SK-N-SH (cell line): Measurements from ENCODE around the gene MRPS5. TPM values are rescaled to one million over a fixed set of nuclear protein-coding genes. Genes with fewer than 3 reads are reported as not detected.

Source experiments
- CTCF ChIA-PET: fragments of 300-600, 350-600 bp; formaldehyde crosslinking; extraction: SDS; loops from one replicate; lab custom pipeline; 2021; lab: Yijun Ruan, JAX
- POLR2A ChIA-PET: fragments of 350-600 bp; sonication (Branson Sonifier 250); formaldehyde crosslinking; extraction: SDS; loops from one replicate; lab custom pipeline; 2020; ENCODE audit warnings: antibody characterized with exemption, inconsistent platforms; lab: Yijun Ruan, JAX
- DNase-seq: peaks from one replicate; pipeline ENCODE4 v3.0.0; 2012
- H2AFZ ChIP-seq: fragments of 200-600 bp; sonication (generic); 2 replicates; pipeline ENCODE4 v1.8.1; 2016; ENCODE audit warnings: antibody characterized with exemption, mild to moderate bottlenecking, low read depth
- H3F3A ChIP-seq: fragments of 200-600 bp; sonication (generic); replicated peaks from 2 replicates; pipeline ENCODE3; 2016; ENCODE audit warnings: antibody characterized with exemption, mild to moderate bottlenecking; ENCODE audit not compliant: insufficient read depth
- H3K27ac ChIP-seq, 2 experiments: fragments of 200-500 bp in 1 of 2; fragments of 200-600 bp in 1 of 2; sonication (Bioruptor generic) in 1 of 2; sonication (generic), shearing (Covaris generic) in 1 of 2; 2 replicates each; pipeline versions ENCODE4 v1.5.1 to v1.6.1; 2014 to 2016; ENCODE audit warnings: low read depth in 2 of 2, inconsistent platforms in 1 of 2, low read length in 1 of 2, mild to moderate bottlenecking in 1 of 2, mixed read lengths in 1 of 2
- H3K27me3 ChIP-seq: fragments of 200-600 bp; sonication (generic), shearing (Covaris generic); 2 replicates; pipeline ENCODE4 v1.6.1; 2016; ENCODE audit warnings: mixed run types; ENCODE audit not compliant: insufficient read depth
- H3K36me3 ChIP-seq, 2 experiments: fragments of 200-500 bp in 1 of 2; fragments of 200-600 bp in 1 of 2; sonication (Bioruptor generic) in 1 of 2; sonication (generic) in 1 of 2; replicated peaks in 1 of 2; 2 replicates each; pipeline versions ENCODE3 to v1.5.1; 2014 to 2016; ENCODE audit warnings: low read length in 1 of 2, mild to moderate bottlenecking in 1 of 2; ENCODE audit not compliant: insufficient read depth in 2 of 2, control insufficient read depth in 1 of 2
- H3K4me1 ChIP-seq, 2 experiments: fragments of 200-500 bp in 1 of 2; fragments of 200-600 bp in 1 of 2; sonication (Bioruptor generic) in 1 of 2; sonication (generic), shearing (Covaris generic) in 1 of 2; 2 replicates each; pipeline versions ENCODE4 v1.5.1 to v1.6.1; 2014 to 2016; ENCODE audit warnings: low read depth in 1 of 2, low read length in 1 of 2, mixed run types in 1 of 2; ENCODE audit not compliant: insufficient read depth in 2 of 2, control insufficient read depth in 1 of 2
- H3K4me2 ChIP-seq: fragments of 200-600 bp; sonication (generic), shearing (Covaris generic); 2 replicates; pipeline ENCODE4 v1.6.1; 2017; ENCODE audit warnings: mixed run types
- H3K4me3 ChIP-seq, 2 experiments: fragments of 200-500 bp in 1 of 2; fragments of 200-600 bp in 1 of 2; sonication (Bioruptor generic) in 1 of 2; sonication (generic), shearing (Covaris generic) in 1 of 2; 2 replicates each; pipeline versions ENCODE4 v1.5.1 to v1.8.1; 2014 to 2016; ENCODE audit warnings: low read depth in 2 of 2, inconsistent platforms in 1 of 2, low read length in 1 of 2, mild to moderate bottlenecking in 1 of 2, mixed read lengths in 1 of 2, moderate library complexity in 1 of 2
- H3K79me2 ChIP-seq: fragments of 200-600 bp; sonication (generic); 2 replicates; pipeline ENCODE4 v1.8.1; 2017; ENCODE audit warnings: mild to moderate bottlenecking; ENCODE audit not compliant: insufficient read depth
- H3K9ac ChIP-seq: fragments of 200-600 bp; sonication (generic); 2 replicates; pipeline ENCODE4 v1.6.1; 2017; ENCODE audit warnings: mixed run types
- H3K9me2 ChIP-seq: fragments of 200-600 bp; sonication (generic); 2 replicates; pipeline ENCODE4 v1.6.1; 2017; ENCODE audit warnings: mixed run types
- H3K9me3 ChIP-seq: fragments of 200-600 bp; sonication (generic); 2 replicates; pipeline ENCODE4 v1.6.1; 2017; ENCODE audit warnings: mixed run types, mild to moderate bottlenecking, moderate library complexity
- H4K20me1 ChIP-seq: fragments of 200-600 bp; sonication (generic); 2 replicates; pipeline ENCODE4 v1.6.1; 2017; ENCODE audit warnings: mild to moderate bottlenecking, mixed run types; ENCODE audit not compliant: insufficient read depth
- EZH2phosphoT487 ChIP-seq: fragments of 200-600 bp; sonication (generic); IDR thresholded peaks from 2 replicates; pipeline ENCODE4 v1.6.1; 2017; ENCODE audit warnings: low read depth, mixed run types, mild to moderate bottlenecking, antibody characterized with exemption, moderate library complexity, borderline replicate concordance
- FOSL2 ChIP-seq: IDR thresholded peaks from 2 replicates; pipeline ENCODE4 v1.4.0; 2012; ENCODE audit warnings: low read depth, mild to moderate bottlenecking, moderate library complexity, borderline replicate concordance
- FOXM1 ChIP-seq: IDR thresholded peaks from 2 replicates; pipeline ENCODE4 v1.4.0; 2012; ENCODE audit warnings: low read depth, mild to moderate bottlenecking
- GABPA ChIP-seq: IDR thresholded peaks from 2 replicates; pipeline ENCODE4 v1.4.0; 2012; ENCODE audit warnings: low read depth, mild to moderate bottlenecking
- IRF3 ChIP-seq: fragments of 150-350 bp; IDR thresholded peaks from 2 replicates; pipeline ENCODE4 v1.6.1; 2016; ENCODE audit warnings: mild to moderate bottlenecking, low read depth, low read length
- JUND ChIP-seq: IDR thresholded peaks from 2 replicates; pipeline ENCODE4 v1.4.0; 2012
- MEF2A ChIP-seq: IDR thresholded peaks from 2 replicates; pipeline ENCODE4 v1.4.0; 2012; ENCODE audit warnings: low read depth, borderline replicate concordance
- POLR2AphosphoS5 ChIP-seq: IDR thresholded peaks from 2 replicates; pipeline ENCODE4 v1.6.1; 2012; ENCODE audit warnings: low read depth, low read length
- RAD21 ChIP-seq: IDR thresholded peaks from 2 replicates; pipeline ENCODE4 v1.6.1; 2012; ENCODE audit warnings: mild to moderate bottlenecking, low read length
- RCOR1 ChIP-seq: fragments of 150-350 bp; IDR thresholded peaks from 2 replicates; pipeline ENCODE4 v1.6.1; 2017; ENCODE audit warnings: antibody characterized with exemption, low read length
- SIN3A ChIP-seq: IDR thresholded peaks from 2 replicates; pipeline ENCODE4 v1.6.1; 2012; ENCODE audit warnings: low read depth, mild to moderate bottlenecking, low read length, moderate library complexity, borderline replicate concordance
- SMC3 ChIP-seq: IDR thresholded peaks from 2 replicates; pipeline ENCODE4 v1.6.1; 2012; ENCODE audit warnings: low read depth, low read length, improper control_type of control experiment
- USF1 ChIP-seq: IDR thresholded peaks from 2 replicates; pipeline ENCODE4 v1.4.0; 2012; ENCODE audit warnings: low read depth, borderline replicate concordance
- WGBS: methylation state at CpG from one replicate; pipeline ENCODE4 v1.1.6; 2017; ENCODE audit warnings: low lambda C conversion rate; 5-methylcytosine and 5-hydroxymethylcytosine counted together
- polyA plus RNA-seq, 3 experiments: library from polyadenylated mRNA; depleted of rRNA; stranded (reverse); fragments of >200 nt; gene quantifications; 2 replicates each; pipeline ENCODE4 v1.2.3, GENCODE V29; 2012

The MRPS5 gene
- polyA plus RNA-seq, 1 of the 3 experiments (the other 2 are of a cell fraction), result 32.8 TPM

GRCh38 chr2:95075440-95076132 lies 46.0 kb downstream of the MRPS5 start:
- no peak for TF ChIP-seq JUND
- TF ChIP-seq SIN3A, result no peak
- TF ChIP-seq FOXM1, result no peak
- TF ChIP-seq FOSL2, result no peak
- TF ChIP-seq GABPA, result no peak
- TF ChIP-seq SMC3, result no peak
- no peak for TF ChIP-seq RAD21
- no peak for TF ChIP-seq MEF2A
- no peak for TF ChIP-seq POLR2AphosphoS5
- TF ChIP-seq EZH2phosphoT487, result no peak
- TF ChIP-seq IRF3, result no peak
- no peak for TF ChIP-seq USF1
- no peak for TF ChIP-seq RCOR1
- peaks cover 0 to 7% of the 10 kb centered on the region in 2 experiments; a peak in 1 of 4 replicates for H3K4me1 ChIP-seq
- H3K36me3 ChIP-seq, result no peaks in the 10 kb centered on the region
- ChIA-PET POLR2A (no interaction called here), CTCF (interaction anchor here (0.5 to 6.8 kb wide), 23 partner anchors 7 to 118 kb away, joined by 3 to 65 read pairs (median 9); partner anchors contain the start of genes MAL, MRPS5 and ZNF2)
- no peak overlapping the region for H3K9ac ChIP-seq
- H3F3A ChIP-seq, result no peaks in the 10 kb centered on the region
- no peaks in the 10 kb centered on the region for H4K20me1 ChIP-seq
- H3K9me2 ChIP-seq, result no peaks in the 10 kb centered on the region
- H3K4me3 ChIP-seq, result no peak overlapping the region
- H3K79me2 ChIP-seq, result no peaks in the 10 kb centered on the region
- DNase-seq, result peak; percentile 39
- no peak overlapping the region for H3K27ac ChIP-seq
- 25% methylated on average over 7 of the region's 8 CpGs for WGBS
- H3K4me2 ChIP-seq, result no peak overlapping the region
- H3K9me3 ChIP-seq, result no peaks in the 10 kb centered on the region
- peaks cover 74% of the 10 kb centered on the region for H3K27me3 ChIP-seq
- no peak overlapping the region for H2AFZ ChIP-seq

- H3K9me2 ChIP-seq, result no peaks in the 10 kb centered on the region
- 22% methylated on average over 13 of the region's 15 CpGs for WGBS
- no peaks in the 10 kb centered on the region for H3F3A ChIP-seq
- H3K9ac ChIP-seq, result no peak overlapping the region
- H3K9me3 ChIP-seq, result no peaks in the 10 kb centered on the region
- peaks cover 0 to 7% of the 10 kb centered on the region in 2 experiments; a peak in 1 of 4 replicates for H3K4me1 ChIP-seq
- H3K36me3 ChIP-seq, result no peaks in the 10 kb centered on the region
- no peak for DNase-seq
- POLR2A ChIA-PET, result no interaction called here
- H3K4me3 ChIP-seq, result no peak overlapping the region
- no peak overlapping the region for H3K27ac ChIP-seq
- no peak for TF ChIP-seq FOSL2
- no peak for TF ChIP-seq SIN3A
- H3K4me2 ChIP-seq, result no peak overlapping the region
- CTCF ChIA-PET, result interaction anchor here (0.5 to 6.8 kb wide), 9 partner anchors 11 to 88 kb away, joined by 3 to 65 read pairs (median 15); partner anchors contain the start of gene MAL
- H2AFZ ChIP-seq, result no peak overlapping the region
- no peaks in the 10 kb centered on the region for H3K79me2 ChIP-seq
- no peaks in the 10 kb centered on the region for H4K20me1 ChIP-seq
- peaks cover 77% of the 10 kb centered on the region for H3K27me3 ChIP-seq
Observed at GRCh38 chr2:95074663-95075439, 46.8 kb downstream of the MRPS5 start.
